Mucosa of stomach (tissue), 1 donor: ENCODE data around the gene COMMD10.

Experiments
- H3K27me3 ChIP-seq: one replicate; pipeline ENCODE4 v1.7.0; 2013; ENCODE audit warnings: mild to moderate bottlenecking, low read length; ENCODE audit not compliant: control insufficient read depth, insufficient read depth
- H3K36me3 ChIP-seq: one replicate; pipeline ENCODE4 v1.7.0; 2013; ENCODE audit warnings: low read length; ENCODE audit not compliant: control insufficient read depth, insufficient read depth
- H3K4me1 ChIP-seq: one replicate; pipeline ENCODE4 v1.7.0; 2013; ENCODE audit warnings: mild to moderate bottlenecking, low read length; ENCODE audit not compliant: control insufficient read depth, insufficient read depth
- H3K4me3 ChIP-seq: one replicate; pipeline ENCODE4 v1.7.0; 2013; ENCODE audit warnings: low read length
- H3K9ac ChIP-seq: one replicate; pipeline ENCODE4 v1.7.0; 2013; ENCODE audit warnings: mild to moderate bottlenecking, low read length, moderate library complexity
- H3K9me3 ChIP-seq: one replicate; pipeline ENCODE4 v1.7.0; 2013; ENCODE audit warnings: mild to moderate bottlenecking, low read length, moderate library complexity; ENCODE audit not compliant: control insufficient read depth
- donor health status: Pancreatic carcinoma.

Gene COMMD10

GRCh38 chr5:116115163-116115562 is 30.3 kb downstream of the COMMD10 start:
- no peaks in the 10 kb centered on the region for H3K36me3 ChIP-seq
- H3K4me1 ChIP-seq = no peaks in the 10 kb centered on the region
- H3K4me3 ChIP-seq = no peak overlapping the region
- H3K9me3 ChIP-seq = no peaks in the 10 kb centered on the region
- H3K27me3 ChIP-seq = no peaks in the 10 kb centered on the region
- no peak overlapping the region for H3K9ac ChIP-seq

- no peak overlapping the region for H3K9ac ChIP-seq
- no peaks in the 10 kb centered on the region for H3K4me1 ChIP-seq
- no peaks in the 10 kb centered on the region for H3K9me3 ChIP-seq
- no peaks in the 10 kb centered on the region for H3K36me3 ChIP-seq
- no peaks in the 10 kb centered on the region for H3K27me3 ChIP-seq
- no peak overlapping the region for H3K4me3 ChIP-seq
These were observed 45.6 kb downstream of the COMMD10 start for GRCh38 chr5:116130471-116130870.

DNA sequence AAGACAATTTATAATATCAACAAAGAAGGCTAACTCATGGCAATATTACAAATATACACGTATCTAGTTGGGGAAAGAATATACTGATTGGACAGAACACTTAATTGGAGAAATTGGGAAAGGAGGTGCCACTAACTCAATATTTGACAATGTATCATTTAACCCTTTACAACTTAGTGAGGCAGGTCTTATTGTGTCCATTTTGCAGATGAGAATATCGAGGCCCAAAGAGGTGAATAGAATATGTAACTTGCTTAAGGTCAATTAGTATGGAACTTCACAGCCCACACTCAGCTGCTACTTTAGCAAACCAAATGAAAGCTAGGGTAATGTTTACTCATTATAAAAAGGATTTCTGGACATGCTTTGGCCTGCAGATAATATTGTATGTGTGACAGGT is 46.2 kb downstream of the COMMD10 start:
- H3K27me3 ChIP-seq = no peaks in the 10 kb centered on the region
- no peaks in the 10 kb centered on the region for H3K4me1 ChIP-seq
- no peaks in the 10 kb centered on the region for H3K36me3 ChIP-seq
- H3K9ac ChIP-seq = no peak overlapping the region
- H3K4me3 ChIP-seq = no peak overlapping the region
- H3K9me3 ChIP-seq = no peaks in the 10 kb centered on the region

DNA sequence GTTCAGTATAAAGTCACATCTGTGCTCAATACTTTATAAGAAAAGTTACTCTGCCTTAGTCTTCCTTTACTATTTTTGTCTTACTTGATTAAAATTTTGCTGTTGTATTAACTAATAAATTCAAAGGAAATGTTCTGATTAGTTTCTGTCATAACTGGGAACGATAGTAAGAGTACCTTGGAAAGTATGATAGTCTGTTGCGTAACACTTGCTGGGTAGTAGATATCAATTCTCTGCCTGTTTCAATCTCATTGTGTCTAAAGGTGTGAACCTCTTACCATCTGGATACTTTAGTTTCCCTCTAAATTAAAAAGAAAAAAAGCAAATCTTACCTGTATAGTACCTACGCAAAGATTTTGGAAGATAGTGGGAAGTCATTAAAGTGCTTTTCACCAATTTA is 48.5 kb downstream of the COMMD10 start:
- H3K27me3 ChIP-seq = no peaks in the 10 kb centered on the region
- no peaks in the 10 kb centered on the region for H3K36me3 ChIP-seq
- no peaks in the 10 kb centered on the region for H3K4me1 ChIP-seq

GRCh38 chr5:116135344-116135743 is 50.5 kb downstream of the COMMD10 start:
- no peaks in the 10 kb centered on the region for H3K4me1 ChIP-seq

More for the DNA sequence above, 48.5 kb downstream of the COMMD10 start:
- no peak overlapping the region for H3K4me3 ChIP-seq
- no peak overlapping the region for H3K9ac ChIP-seq
- no peaks in the 10 kb centered on the region for H3K9me3 ChIP-seq

DNA sequence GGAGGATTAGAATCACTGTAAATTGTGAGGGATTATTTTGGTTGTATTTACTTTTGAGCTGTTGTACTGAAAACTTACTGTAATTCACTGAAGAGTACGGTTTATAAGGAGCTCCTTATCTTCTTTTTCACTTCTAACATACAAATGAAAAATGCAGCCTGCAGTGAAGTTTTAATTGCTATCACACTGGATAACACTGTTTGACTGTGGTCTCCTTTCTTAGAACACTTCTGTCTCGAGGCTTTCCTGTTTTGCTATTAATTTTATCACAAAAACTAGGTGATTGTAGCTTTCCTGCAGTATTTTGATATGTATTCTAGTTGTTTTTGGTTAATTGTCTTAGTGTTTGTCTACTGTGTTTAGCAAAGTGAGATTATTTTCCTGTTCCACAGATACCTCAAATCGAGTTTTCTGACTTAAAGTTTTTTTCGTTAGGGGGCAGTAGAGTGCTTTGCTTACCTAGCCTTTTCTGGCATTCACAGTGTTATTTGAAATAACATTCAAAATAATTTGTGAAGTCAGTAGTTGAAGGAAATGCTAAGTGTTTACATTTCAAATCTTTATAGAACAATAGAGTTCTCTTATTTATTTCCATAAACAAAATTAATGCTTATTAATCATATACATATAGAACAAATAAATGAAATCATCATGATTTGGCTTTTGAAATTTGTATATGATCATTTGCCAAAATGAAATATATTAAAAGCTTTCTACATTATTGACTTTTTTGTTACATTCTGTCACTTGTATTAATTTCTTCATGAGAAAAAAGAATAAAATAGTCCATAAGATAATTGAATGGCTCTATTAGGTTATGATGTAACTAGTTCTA is 52.9 kb downstream of the COMMD10 start:
- H3K36me3 ChIP-seq = no peaks in the 10 kb centered on the region
- no peaks in the 10 kb centered on the region for H3K27me3 ChIP-seq
- no peaks in the 10 kb centered on the region for H3K9me3 ChIP-seq
- no peaks in the 10 kb centered on the region for H3K4me1 ChIP-seq
- no peak overlapping the region for H3K9ac ChIP-seq
- H3K4me3 ChIP-seq = no peak overlapping the region

More at GRCh38 chr5:116135344-116135743, 50.5 kb downstream of the COMMD10 start:
- no peaks in the 10 kb centered on the region for H3K36me3 ChIP-seq
- no peaks in the 10 kb centered on the region for H3K9me3 ChIP-seq
- no peaks in the 10 kb centered on the region for H3K27me3 ChIP-seq
- H3K4me3 ChIP-seq = no peak overlapping the region
- H3K9ac ChIP-seq = no peak overlapping the region

- no peaks in the 10 kb centered on the region for H3K27me3 ChIP-seq
These were observed 57.7 kb downstream of the COMMD10 start for GRCh38 chr5:116142495-116142894.

DNA sequence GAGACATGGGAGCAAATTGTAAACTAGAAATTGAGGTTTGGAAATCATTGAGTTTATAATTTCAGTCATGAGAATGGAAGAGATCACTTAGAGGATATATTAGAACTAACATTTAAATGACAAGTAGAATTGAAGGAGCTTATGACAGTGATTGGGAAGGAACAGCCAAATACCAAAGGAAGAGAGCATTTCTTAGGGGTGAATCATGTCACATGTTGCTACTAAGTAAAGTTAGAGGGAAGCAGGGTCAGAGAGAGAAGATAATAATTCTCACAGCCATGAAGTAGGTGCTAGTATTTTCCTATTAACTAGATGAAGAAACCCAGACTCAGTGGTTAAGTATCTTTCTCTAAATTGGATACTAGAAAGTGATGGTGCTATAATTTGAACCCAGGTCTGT is 59.3 kb downstream of the COMMD10 start:
- no peak overlapping the region for H3K4me3 ChIP-seq
- H3K27me3 ChIP-seq = no peaks in the 10 kb centered on the region
- H3K4me1 ChIP-seq = no peaks in the 10 kb centered on the region
- H3K9me3 ChIP-seq = no peaks in the 10 kb centered on the region
- H3K36me3 ChIP-seq = no peaks in the 10 kb centered on the region
- no peak overlapping the region for H3K9ac ChIP-seq

More at GRCh38 chr5:116142495-116142894, 57.7 kb downstream of the COMMD10 start:
- Histone ChIP-seq H3K4me1 (no peaks in the 10 kb centered on the region), H3K36me3 (no peaks in the 10 kb centered on the region), H3K9me3 (no peaks in the 10 kb centered on the region), H3K9ac (no peak overlapping the region), H3K4me3 (no peak overlapping the region)

DNA sequence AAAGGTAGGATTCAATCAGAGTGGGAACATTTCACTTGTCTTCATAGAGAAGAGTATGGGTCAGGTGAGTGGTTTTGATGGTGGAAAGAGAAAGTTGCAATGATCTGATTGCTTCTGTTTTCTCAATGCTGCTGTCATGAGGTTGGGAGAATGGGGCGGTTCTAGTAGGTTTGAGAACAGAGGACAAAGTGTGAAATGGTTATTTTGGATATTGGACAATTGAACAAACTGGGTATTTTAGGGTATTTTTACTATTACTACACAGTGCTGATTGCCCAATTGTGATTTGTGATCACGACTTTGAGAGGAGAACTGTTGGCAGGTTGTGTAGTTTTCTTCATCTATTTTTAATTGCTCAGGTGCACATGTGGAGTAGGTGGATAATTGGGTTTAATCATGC is 60.2 kb downstream of the COMMD10 start:
- Histone ChIP-seq H3K36me3 (no peaks in the 10 kb centered on the region), H3K4me1 (no peaks in the 10 kb centered on the region), H3K4me3 (no peak overlapping the region), H3K9ac (no peak overlapping the region), H3K27me3 (no peaks in the 10 kb centered on the region), H3K9me3 (no peaks in the 10 kb centered on the region)

DNA sequence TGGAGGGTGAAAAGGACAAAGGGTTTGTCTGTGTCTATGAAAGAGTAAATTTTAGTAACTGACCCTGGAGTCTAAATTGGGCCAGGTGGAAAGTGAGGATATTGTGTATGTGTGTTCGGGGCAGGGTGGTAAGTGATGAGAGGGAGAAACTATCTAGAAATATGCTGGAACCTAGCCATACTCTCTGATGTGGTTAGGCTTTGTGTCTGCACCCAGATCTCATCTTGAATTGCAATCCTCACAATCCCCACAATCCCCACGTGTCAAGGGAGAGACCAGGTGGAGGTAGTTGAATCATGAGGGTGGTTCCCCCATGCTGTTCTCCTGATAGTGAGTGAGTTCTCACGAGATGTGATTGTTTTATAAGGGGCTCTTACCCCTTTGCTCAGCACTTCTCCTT is 60.6 kb downstream of the COMMD10 start:
- H3K4me1 ChIP-seq = no peaks in the 10 kb centered on the region
- H3K9me3 ChIP-seq = no peaks in the 10 kb centered on the region
- H3K9ac ChIP-seq = no peak overlapping the region
- H3K27me3 ChIP-seq = no peaks in the 10 kb centered on the region
- no peaks in the 10 kb centered on the region for H3K36me3 ChIP-seq
- H3K4me3 ChIP-seq = no peak overlapping the region

DNA sequence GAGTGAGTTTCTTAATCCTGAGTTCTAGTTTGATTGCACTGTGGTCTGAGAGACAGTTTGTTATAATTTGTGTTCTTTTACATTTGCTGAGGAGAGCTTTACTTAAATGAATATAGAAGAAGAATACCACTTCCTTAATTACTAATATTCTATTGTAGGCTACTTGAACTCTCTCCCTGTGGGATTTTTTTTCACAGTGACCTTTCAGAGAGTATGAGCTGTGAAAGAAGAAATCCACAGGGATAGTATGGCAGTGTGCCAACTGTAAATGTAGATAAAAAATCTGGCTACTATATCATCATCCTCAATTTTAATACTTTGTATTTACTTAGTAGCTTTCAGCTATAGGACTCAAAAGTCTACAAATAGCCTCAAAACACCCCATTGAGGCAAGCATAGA is 67.3 kb downstream of the COMMD10 start:
- Histone ChIP-seq H3K4me3 (no peak overlapping the region), H3K4me1 (no peaks in the 10 kb centered on the region), H3K9ac (no peak overlapping the region)

DNA sequence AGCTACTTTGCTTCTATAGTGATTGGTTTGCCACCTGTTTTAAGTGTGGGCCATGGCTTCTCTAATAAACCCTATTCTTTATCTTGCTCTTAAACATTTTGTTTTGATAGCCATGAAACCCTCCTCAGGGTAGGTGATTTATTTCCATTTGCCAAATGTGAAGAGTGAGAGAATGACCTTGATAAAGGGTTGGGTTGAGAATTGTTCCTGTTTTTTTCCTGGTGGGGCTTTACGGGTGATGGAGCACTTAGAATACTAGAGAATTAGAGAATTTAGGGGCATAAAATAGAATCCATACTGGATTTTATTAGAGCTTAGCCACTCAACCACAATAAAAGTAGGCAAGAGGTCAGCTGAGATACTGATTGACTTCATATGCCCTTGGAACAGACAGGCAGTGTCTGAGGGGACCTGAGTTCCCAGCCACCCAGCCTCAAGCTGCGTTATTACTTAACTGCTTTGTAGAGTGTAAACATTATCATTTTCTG is 68.9 kb downstream of the COMMD10 start:
- Histone ChIP-seq H3K27me3 (no peaks in the 10 kb centered on the region), H3K9ac (no peak overlapping the region), H3K36me3 (no peaks in the 10 kb centered on the region), H3K4me1 (no peaks in the 10 kb centered on the region), H3K4me3 (no peak overlapping the region), H3K9me3 (no peaks in the 10 kb centered on the region)

More for the DNA sequence above, 67.3 kb downstream of the COMMD10 start:
- no peaks in the 10 kb centered on the region for H3K9me3 ChIP-seq
- H3K27me3 ChIP-seq = no peaks in the 10 kb centered on the region
- H3K36me3 ChIP-seq = no peaks in the 10 kb centered on the region
